ENCODE results near the gene PLS3.

DNA sequence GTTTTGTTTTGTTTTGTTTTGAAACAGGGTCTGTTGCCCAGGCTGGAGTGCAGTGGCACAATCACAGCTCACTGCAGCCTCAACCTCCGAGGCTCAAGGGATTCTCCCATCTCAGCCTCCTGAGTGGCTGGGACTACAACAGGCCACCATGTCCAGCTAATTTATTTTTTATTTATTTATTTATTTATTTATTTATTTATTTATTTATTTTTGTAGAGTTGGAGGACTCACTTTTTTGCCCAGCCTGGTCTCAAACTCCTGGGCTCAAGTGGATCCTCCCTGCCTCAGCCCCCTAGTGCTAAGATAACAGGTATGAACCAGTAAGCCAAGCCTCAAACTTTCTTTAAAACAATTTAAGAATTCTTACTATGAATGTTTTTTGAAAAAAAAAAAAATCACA lies 26.6 kb upstream of the PLS3 start:
- TF ChIP-seq, protein P1, sequence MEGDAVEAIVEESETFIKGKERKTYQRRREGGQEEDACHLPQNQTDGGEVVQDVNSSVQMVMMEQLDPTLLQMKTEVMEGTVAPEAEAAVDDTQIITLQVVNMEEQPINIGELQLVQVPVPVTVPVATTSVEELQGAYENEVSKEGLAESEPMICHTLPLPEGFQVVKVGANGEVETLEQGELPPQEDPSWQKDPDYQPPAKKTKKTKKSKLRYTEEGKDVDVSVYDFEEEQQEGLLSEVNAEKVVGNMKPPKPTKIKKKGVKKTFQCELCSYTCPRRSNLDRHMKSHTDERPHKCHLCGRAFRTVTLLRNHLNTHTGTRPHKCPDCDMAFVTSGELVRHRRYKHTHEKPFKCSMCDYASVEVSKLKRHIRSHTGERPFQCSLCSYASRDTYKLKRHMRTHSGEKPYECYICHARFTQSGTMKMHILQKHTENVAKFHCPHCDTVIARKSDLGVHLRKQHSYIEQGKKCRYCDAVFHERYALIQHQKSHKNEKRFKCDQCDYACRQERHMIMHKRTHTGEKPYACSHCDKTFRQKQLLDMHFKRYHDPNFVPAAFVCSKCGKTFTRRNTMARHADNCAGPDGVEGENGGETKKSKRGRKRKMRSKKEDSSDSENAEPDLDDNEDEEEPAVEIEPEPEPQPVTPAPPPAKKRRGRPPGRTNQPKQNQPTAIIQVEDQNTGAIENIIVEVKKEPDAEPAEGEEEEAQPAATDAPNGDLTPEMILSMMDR (IDR thresholded peaks at IDR 0.05) = no peak
- TF ChIP-seq, protein P2, sequence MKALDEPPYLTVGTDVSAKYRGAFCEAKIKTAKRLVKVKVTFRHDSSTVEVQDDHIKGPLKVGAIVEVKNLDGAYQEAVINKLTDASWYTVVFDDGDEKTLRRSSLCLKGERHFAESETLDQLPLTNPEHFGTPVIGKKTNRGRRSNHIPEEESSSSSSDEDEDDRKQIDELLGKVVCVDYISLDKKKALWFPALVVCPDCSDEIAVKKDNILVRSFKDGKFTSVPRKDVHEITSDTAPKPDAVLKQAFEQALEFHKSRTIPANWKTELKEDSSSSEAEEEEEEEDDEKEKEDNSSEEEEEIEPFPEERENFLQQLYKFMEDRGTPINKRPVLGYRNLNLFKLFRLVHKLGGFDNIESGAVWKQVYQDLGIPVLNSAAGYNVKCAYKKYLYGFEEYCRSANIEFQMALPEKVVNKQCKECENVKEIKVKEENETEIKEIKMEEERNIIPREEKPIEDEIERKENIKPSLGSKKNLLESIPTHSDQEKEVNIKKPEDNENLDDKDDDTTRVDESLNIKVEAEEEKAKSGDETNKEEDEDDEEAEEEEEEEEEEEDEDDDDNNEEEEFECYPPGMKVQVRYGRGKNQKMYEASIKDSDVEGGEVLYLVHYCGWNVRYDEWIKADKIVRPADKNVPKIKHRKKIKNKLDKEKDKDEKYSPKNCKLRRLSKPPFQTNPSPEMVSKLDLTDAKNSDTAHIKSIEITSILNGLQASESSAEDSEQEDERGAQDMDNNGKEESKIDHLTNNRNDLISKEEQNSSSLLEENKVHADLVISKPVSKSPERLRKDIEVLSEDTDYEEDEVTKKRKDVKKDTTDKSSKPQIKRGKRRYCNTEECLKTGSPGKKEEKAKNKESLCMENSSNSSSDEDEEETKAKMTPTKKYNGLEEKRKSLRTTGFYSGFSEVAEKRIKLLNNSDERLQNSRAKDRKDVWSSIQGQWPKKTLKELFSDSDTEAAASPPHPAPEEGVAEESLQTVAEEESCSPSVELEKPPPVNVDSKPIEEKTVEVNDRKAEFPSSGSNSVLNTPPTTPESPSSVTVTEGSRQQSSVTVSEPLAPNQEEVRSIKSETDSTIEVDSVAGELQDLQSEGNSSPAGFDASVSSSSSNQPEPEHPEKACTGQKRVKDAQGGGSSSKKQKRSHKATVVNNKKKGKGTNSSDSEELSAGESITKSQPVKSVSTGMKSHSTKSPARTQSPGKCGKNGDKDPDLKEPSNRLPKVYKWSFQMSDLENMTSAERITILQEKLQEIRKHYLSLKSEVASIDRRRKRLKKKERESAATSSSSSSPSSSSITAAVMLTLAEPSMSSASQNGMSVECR (CRISPR knock-in tag; IDR thresholded peaks at IDR 0.05; ENCODE audit: borderline replicate concordance) = no peak

Measured in WTC11 (cell line).